Mesendoderm (in vitro differentiated cells): ENCODE results near the gene ABCA12. TPM values are rescaled to one million over a fixed set of nuclear protein-coding genes. Genes with fewer than 3 reads are reported as not detected.
A peak's percentile ranks its signal among the peaks of the same experiment; 100 is the strongest.

Experiments used
- DNase-seq: peaks from one replicate; pipeline ENCODE4 v3.0.0; 2013
- H2AK5ac ChIP-seq: 2 replicates; pipeline ENCODE4 v1.6.1; 2013; ENCODE audit warnings: low read length, inconsistent platforms
- H2BK120ac ChIP-seq: 2 replicates; pipeline ENCODE4 v1.6.1; 2013; ENCODE audit warnings: low read depth, mild to moderate bottlenecking, low read length, moderate library complexity, mixed read lengths
- H2BK15ac ChIP-seq: replicated peaks from 2 replicates; pipeline ENCODE4 v1.6.1; 2013; ENCODE audit warnings: low read depth, mild to moderate bottlenecking, moderate library complexity
- H2BK5ac ChIP-seq: 2 replicates; pipeline ENCODE4 v1.6.1; 2013; ENCODE audit warnings: low read length, inconsistent platforms
- H3K18ac ChIP-seq: 2 replicates; pipeline ENCODE4 v1.6.1; 2013; ENCODE audit warnings: mild to moderate bottlenecking, low read length, mixed read lengths
- H3K23ac ChIP-seq: one replicate; pipeline ENCODE4 v1.6.1; 2013; ENCODE audit warnings: low read length
- H3K27ac ChIP-seq: 2 replicates; pipeline ENCODE4 v1.5.1; 2013; ENCODE audit warnings: low read depth, mild to moderate bottlenecking, inconsistent platforms, low read length, moderate library complexity
- H3K27me3 ChIP-seq: 2 replicates; pipeline ENCODE4 v1.6.1; 2013; ENCODE audit warnings: low read length, control low read depth, mild to moderate bottlenecking, inconsistent platforms; ENCODE audit not compliant: insufficient read depth, poor library complexity
- H3K36me3 ChIP-seq: 2 replicates; pipeline ENCODE4 v1.6.1; 2013; ENCODE audit warnings: low read length, inconsistent platforms; ENCODE audit not compliant: control insufficient read depth, insufficient read depth
- H3K4ac ChIP-seq: one replicate; pipeline ENCODE4 v1.6.1; 2013; ENCODE audit warnings: low read depth, mild to moderate bottlenecking, low read length, moderate library complexity
- H3K4me1 ChIP-seq: 2 replicates; pipeline ENCODE4 v1.6.1; 2013; ENCODE audit warnings: low read depth, low read length, inconsistent platforms; ENCODE audit not compliant: control insufficient read depth
- H3K4me2 ChIP-seq: 2 replicates; pipeline ENCODE4 v1.6.1; 2013; ENCODE audit warnings: low read length
- H3K4me3 ChIP-seq: 2 replicates; pipeline ENCODE4 v1.5.1; 2013; ENCODE audit warnings: mild to moderate bottlenecking, low read length
- H3K56ac ChIP-seq: one replicate; pipeline ENCODE4 v1.6.1; 2013; ENCODE audit warnings: low read length
- H3K79me1 ChIP-seq: 2 replicates; pipeline ENCODE4 v1.6.1; 2013; ENCODE audit warnings: low read length, inconsistent platforms
- H3K79me2 ChIP-seq: 2 replicates; pipeline ENCODE4 v1.6.1; 2013; ENCODE audit warnings: mild to moderate bottlenecking, low read length; ENCODE audit not compliant: control insufficient read depth, insufficient read depth
- H3K9ac ChIP-seq: 2 replicates; pipeline ENCODE4 v1.6.1; 2013; ENCODE audit warnings: low read length, inconsistent platforms
- H4K5ac ChIP-seq: one replicate; pipeline ENCODE4 v1.6.1; 2013; ENCODE audit warnings: low read length
- H4K8ac ChIP-seq: one replicate; pipeline ENCODE4 v1.6.1; 2013; ENCODE audit warnings: low read depth, mild to moderate bottlenecking, control low read depth, low read length, moderate library complexity
- WGBS: extraction: QIAGEN DNeasy Blood & Tissue Kit; methylation state at CpG from one replicate; pipeline ENCODE4 v1.1.7; 2013; ENCODE audit warnings: low lambda C conversion rate, missing lambda C conversion rate; ENCODE audit not compliant: insufficient coverage; ENCODE audit errors: extremely low coverage; 5-methylcytosine and 5-hydroxymethylcytosine counted together
- polyA plus RNA-seq, 2 experiments: library from polyadenylated mRNA; stranded (reverse); fragments of 200-250 nt; gene quantifications; one replicate each; pipeline ENCODE4 v1.2.3, GENCODE V29; 2013

Gene ABCA12
- 0.03 TPM for polyA plus RNA-seq (2013, experiment 1 of 2)
- polyA plus RNA-seq (2013, experiment 2 of 2) = 0.01 TPM

GRCh38 chr2:215138479-215138878 lies at the start of gene ABCA12:
ABCA12 (minus strand) TSS chr2:215138626; CDS start chr2:215138208, 418 bp downstream.
- Histone ChIP-seq H3K4me3 (no peak within 1 kb of the TSS), H3K56ac (no peak within 1 kb of the TSS), H2BK5ac (no peak within 1 kb of the TSS), H4K5ac (no peak within 1 kb of the TSS), H4K8ac (no peak within 1 kb of the TSS), H3K27ac (no peak within 1 kb of the TSS), H3K4me1 (no peaks in the 10 kb centered on the region), H2BK15ac (no peak within 1 kb of the TSS), H2AK5ac (no peak within 1 kb of the TSS), H3K18ac (no peak within 1 kb of the TSS), H2BK120ac (no peak within 1 kb of the TSS), H3K4me2 (no peak within 1 kb of the TSS), H3K27me3 (no peaks in the 10 kb centered on the region), H3K79me1 (no peaks in the 10 kb centered on the region), H3K36me3 (no peaks in the 10 kb centered on the region), H3K79me2 (no peaks in the 10 kb centered on the region), H3K4ac (no peak within 1 kb of the TSS), H3K9ac (no peak within 1 kb of the TSS), H3K23ac (no peak within 1 kb of the TSS)
- WGBS = no CpG with 5 or more reads among the region's 2 CpGs
- DNase-seq = no peak

GRCh38 chr2:215188078-215188477 lies 49.7 kb upstream of the ABCA12 start:
- peak; percentile 10 for DNase-seq
- Histone ChIP-seq H3K79me2 (no peaks in the 10 kb centered on the region), H2BK5ac (no peak overlapping the region), H2AK5ac (no peak overlapping the region), H2BK120ac (no peak overlapping the region), H3K18ac (no peak overlapping the region), H3K4ac (no peak overlapping the region), H3K27me3 (no peaks in the 10 kb centered on the region), H3K9ac (no peak overlapping the region), H3K23ac (no peak overlapping the region), H3K79me1 (no peaks in the 10 kb centered on the region), H2BK15ac (no peak overlapping the region), H3K4me1 (no peaks in the 10 kb centered on the region), H3K56ac (no peak overlapping the region), H4K8ac (no peak overlapping the region), H3K36me3 (no peaks in the 10 kb centered on the region), H3K4me2 (no peak overlapping the region), H4K5ac (no peak overlapping the region), H3K27ac (no peak overlapping the region), H3K4me3 (no peak overlapping the region)

GRCh38 chr2:215186021-215186420 lies 47.6 kb upstream of the ABCA12 start:
- no CpG with 5 or more reads among the region's 1 CpG for WGBS
- Histone ChIP-seq H3K4me3 (no peak overlapping the region), H3K79me1 (no peaks in the 10 kb centered on the region)

GRCh38 chr2:215178121-215178520 lies 39.7 kb upstream of the ABCA12 start:
- Histone ChIP-seq H3K4me2 (no peak overlapping the region), H3K36me3 (no peaks in the 10 kb centered on the region), H3K4me1 (no peaks in the 10 kb centered on the region), H2BK5ac (no peak overlapping the region), H3K9ac (no peak overlapping the region), H3K23ac (no peak overlapping the region), H3K79me2 (no peaks in the 10 kb centered on the region), H3K4ac (no peak overlapping the region), H3K56ac (no peak overlapping the region), H2BK120ac (no peak overlapping the region), H3K27me3 (no peaks in the 10 kb centered on the region), H4K5ac (no peak overlapping the region), H4K8ac (no peak overlapping the region), H3K79me1 (no peaks in the 10 kb centered on the region), H2AK5ac (no peak overlapping the region), H3K18ac (no peak overlapping the region), H3K27ac (no peak overlapping the region), H2BK15ac (no peak overlapping the region), H3K4me3 (no peak overlapping the region)
- DNase-seq = no peak
- no CpG with 5 or more reads among the region's 4 CpGs for WGBS

More at GRCh38 chr2:215186021-215186420, 47.6 kb upstream of the ABCA12 start:
- no peak overlapping the region for H3K56ac ChIP-seq
- H3K23ac ChIP-seq = no peak overlapping the region
- H4K8ac ChIP-seq = no peak overlapping the region
- no peak overlapping the region for H3K18ac ChIP-seq
- H3K4me2 ChIP-seq = no peak overlapping the region
- H3K79me2 ChIP-seq = no peaks in the 10 kb centered on the region
- H3K9ac ChIP-seq = no peak overlapping the region
- H3K4me1 ChIP-seq = no peaks in the 10 kb centered on the region
- H2BK5ac ChIP-seq = no peak overlapping the region
- no peaks in the 10 kb centered on the region for H3K27me3 ChIP-seq
- no peak overlapping the region for H3K27ac ChIP-seq
- H3K36me3 ChIP-seq = no peaks in the 10 kb centered on the region
- no peak overlapping the region for H2BK15ac ChIP-seq
- no peak overlapping the region for H4K5ac ChIP-seq
- no peak overlapping the region for H2AK5ac ChIP-seq
- no peak overlapping the region for H3K4ac ChIP-seq
- DNase-seq = no peak
- no peak overlapping the region for H2BK120ac ChIP-seq

- DNase-seq = no peak
- H2BK120ac ChIP-seq = no peak overlapping the region
- no peak overlapping the region for H3K56ac ChIP-seq
- H4K8ac ChIP-seq = no peak overlapping the region
- H3K4me1 ChIP-seq = no peaks in the 10 kb centered on the region
- no peak overlapping the region for H4K5ac ChIP-seq
- no peak overlapping the region for H3K4me2 ChIP-seq
- H3K9ac ChIP-seq = no peak overlapping the region
- no peaks in the 10 kb centered on the region for H3K36me3 ChIP-seq
- H2BK5ac ChIP-seq = no peak overlapping the region
- no peaks in the 10 kb centered on the region for H3K79me2 ChIP-seq
- no peak overlapping the region for H3K4me3 ChIP-seq
- no peaks in the 10 kb centered on the region for H3K79me1 ChIP-seq
- H3K18ac ChIP-seq = no peak overlapping the region
- H2BK15ac ChIP-seq = no peak overlapping the region
- H2AK5ac ChIP-seq = no peak overlapping the region
- no CpG with 5 or more reads among the region's 4 CpGs for WGBS
- H3K27ac ChIP-seq = no peak overlapping the region
- no peak overlapping the region for H3K23ac ChIP-seq
- no peak overlapping the region for H3K4ac ChIP-seq
- H3K27me3 ChIP-seq = no peaks in the 10 kb centered on the region
Measured at GRCh38 chr2:215171796-215172195, 33.4 kb upstream of the ABCA12 start.

- Histone ChIP-seq H3K23ac (no peak overlapping the region), H3K4ac (no peak overlapping the region), H2BK5ac (no peak overlapping the region), H3K27ac (no peak overlapping the region), H3K9ac (no peak overlapping the region), H3K4me1 (no peaks in the 10 kb centered on the region), H3K18ac (no peak overlapping the region), H2BK15ac (no peak overlapping the region), H3K56ac (no peak overlapping the region), H3K79me1 (no peaks in the 10 kb centered on the region), H2BK120ac (no peak overlapping the region), H4K5ac (no peak overlapping the region), H3K27me3 (no peaks in the 10 kb centered on the region), H4K8ac (no peak overlapping the region), H2AK5ac (no peak overlapping the region), H3K79me2 (no peaks in the 10 kb centered on the region), H3K4me3 (no peak overlapping the region), H3K36me3 (no peaks in the 10 kb centered on the region), H3K4me2 (no peak overlapping the region)
- WGBS = no CpG with 5 or more reads among the region's 3 CpGs
- no peak for DNase-seq
Measured at GRCh38 chr2:215171151-215171550, 32.7 kb upstream of the ABCA12 start.
